ENCODE data around the gene RPS19BP1. TPM values are rescaled to one million over a fixed set of nuclear protein-coding genes. Genes with fewer than 3 reads are reported as not detected.
A peak's percentile ranks its signal among the peaks of the same experiment; 100 is the strongest.

The RPS19BP1 gene
- total and polyA plus RNA-seq, 2 experiments from 2014 or later = 84.0 to 117 TPM

GRCh38 chr22:39529487-39529851 is 3.1 kb downstream of the RPS19BP1 start:
- no peak for TF ChIP-seq CTCF (IDR thresholded peaks at IDR 0.05; ENCODE audit: poor library complexity)
- TF ChIP-seq EZH2phosphoT487 (IDR thresholded peaks at IDR 0.05; ENCODE audit: low read depth, severe bottlenecking, unreplicated experiment) = no peak
- TF ChIP-seq EZH2 (IDR thresholded peaks at IDR 0.05; ENCODE audit: borderline replicate concordance) = no peak
- peaks cover 46% of the 10 kb centered on the region for H3K79me2 ChIP-seq
- H3K4me1 ChIP-seq (ENCODE audit: insufficient read depth) = peaks cover 31% of the 10 kb centered on the region

GRCh38 chr22:39528681-39529486 is 3.7 kb downstream of the RPS19BP1 start:
- H3K27me3 ChIP-seq = no peaks in the 10 kb centered on the region
- peak overlapping the region; percentile 69 for H3K4me2 ChIP-seq
- peak; percentile 96 for DNase-seq (ENCODE audit: low spot score)
- H3K36me3 ChIP-seq (replicated peaks; ENCODE audit: insufficient read depth, low read depth) = no peaks in the 10 kb centered on the region
- peaks cover 52% of the 10 kb centered on the region for H3K79me2 ChIP-seq
- no peaks in the 10 kb centered on the region for H3K9me2 ChIP-seq (replicated peaks; ENCODE audit: insufficient read depth)
- no peak overlapping the region for H2AFZ ChIP-seq
- TF ChIP-seq CTCF (IDR thresholded peaks at IDR 0.05; ENCODE audit: poor library complexity) (peak; percentile 98), EZH2phosphoT487 (IDR thresholded peaks at IDR 0.05; ENCODE audit: low read depth, severe bottlenecking, unreplicated experiment) (no peak)
- H4K20me1 ChIP-seq (ENCODE audit: insufficient read depth, poor library complexity, severe bottlenecking) = peaks cover 50% of the 10 kb centered on the region
- WGBS (ENCODE audit: low lambda C conversion rate, missing lambda C conversion rate) = 42% methylated on average over 32 of the region's 32 CpGs
- peak overlapping the region; percentile 73 for H3K27ac ChIP-seq
- H3K9me3 ChIP-seq (ENCODE audit: low read depth) = no peaks in the 10 kb centered on the region
- peaks cover 31% of the 10 kb centered on the region for H3K4me1 ChIP-seq (ENCODE audit: insufficient read depth)
- no peak overlapping the region for H3K4me3 ChIP-seq

More at GRCh38 chr22:39529487-39529851, 3.1 kb downstream of the RPS19BP1 start:
- no peaks in the 10 kb centered on the region for H3K36me3 ChIP-seq (replicated peaks; ENCODE audit: insufficient read depth, low read depth)
- H3K9me3 ChIP-seq (ENCODE audit: low read depth) = no peaks in the 10 kb centered on the region
- no peak overlapping the region for H3K4me3 ChIP-seq
- H3K9me2 ChIP-seq (replicated peaks; ENCODE audit: insufficient read depth) = no peaks in the 10 kb centered on the region
- DNase-seq (ENCODE audit: low spot score) = no peak
- H2AFZ ChIP-seq = no peak overlapping the region
- H4K20me1 ChIP-seq (ENCODE audit: insufficient read depth, poor library complexity, severe bottlenecking) = peaks cover 44% of the 10 kb centered on the region
- peak overlapping the region; percentile 57 for H3K4me2 ChIP-seq
- 75% methylated on average over 17 of the region's 17 CpGs for WGBS (ENCODE audit: low lambda C conversion rate, missing lambda C conversion rate)
- H3K27me3 ChIP-seq = no peaks in the 10 kb centered on the region
- peak overlapping the region; percentile 29 for H3K27ac ChIP-seq

- DNase-seq (ENCODE audit: low spot score) = no peak
- TF ChIP-seq CTCF (IDR thresholded peaks at IDR 0.05; ENCODE audit: poor library complexity) (no peak), EZH2 (IDR thresholded peaks at IDR 0.05; ENCODE audit: borderline replicate concordance) (no peak), EZH2phosphoT487 (IDR thresholded peaks at IDR 0.05; ENCODE audit: low read depth, severe bottlenecking, unreplicated experiment) (no peak)
Measured at GRCh38 chr22:39528080-39528661, 4.4 kb downstream of the RPS19BP1 start.

More at GRCh38 chr22:39528080-39528661, 4.4 kb downstream of the RPS19BP1 start:
- Histone ChIP-seq H3K36me3 (replicated peaks; ENCODE audit: insufficient read depth, low read depth) (no peaks in the 10 kb centered on the region), H3K79me2 (peaks cover 58% of the 10 kb centered on the region), H3K27ac (peak overlapping the region; percentile 73), H3K9me2 (replicated peaks; ENCODE audit: insufficient read depth) (no peaks in the 10 kb centered on the region), H3K27me3 (no peaks in the 10 kb centered on the region), H3K4me1 (ENCODE audit: insufficient read depth) (peaks cover 35% of the 10 kb centered on the region), H4K20me1 (ENCODE audit: insufficient read depth, poor library complexity, severe bottlenecking) (peaks cover 57% of the 10 kb centered on the region), H2AFZ (no peak overlapping the region), H3K4me2 (peak overlapping the region; percentile 69), H3K9me3 (ENCODE audit: low read depth) (no peaks in the 10 kb centered on the region), H3K4me3 (no peak overlapping the region)
- WGBS (ENCODE audit: low lambda C conversion rate, missing lambda C conversion rate) = 73% methylated on average over 12 of the region's 12 CpGs

All from hepatocyte (in vitro differentiated cells).